ENCODE data around the gene LGALSL.

The LGALSL gene

DNA sequence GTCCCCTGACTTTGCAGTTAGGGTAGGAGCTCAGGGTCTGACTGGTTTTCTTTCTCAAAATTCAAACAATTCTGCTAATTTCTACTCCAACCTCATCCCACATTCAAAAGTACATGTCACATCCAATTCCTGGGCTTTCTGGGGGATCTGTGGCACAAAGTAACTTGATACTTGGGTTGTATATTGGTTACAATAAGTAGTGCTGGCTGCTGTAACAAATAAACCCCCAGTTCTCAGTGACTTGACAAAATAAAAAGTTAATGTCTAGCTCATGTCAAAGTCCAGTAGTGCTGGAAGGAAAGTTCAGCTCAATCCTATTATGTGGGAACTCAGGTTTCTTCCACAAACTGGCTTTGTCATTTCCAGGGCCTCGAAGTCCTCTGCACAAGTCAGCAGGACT, 23.1 kb downstream of the LGALSL start:
- FAIRE-seq (no peak), DNase-seq (ENCODE audit: insufficient read length, low spot score) (no peak)
- no peak for TF ChIP-seq POU2F2 (IDR thresholded peaks at IDR 0.05; ENCODE audit: low read depth, low read length)
- TF ChIP-seq TAF1 (IDR thresholded peaks at IDR 0.05; ENCODE audit: low read depth, low read length) = no peak
- no peak for TF ChIP-seq POLR2A (IDR thresholded peaks at IDR 0.05; ENCODE audit: low read depth, low read length)
- TF ChIP-seq SPI1 (IDR thresholded peaks at IDR 0.05; ENCODE audit: low read depth, low read length) = no peak
- no peak for TF ChIP-seq POLR2AphosphoS5 (IDR thresholded peaks at IDR 0.05; ENCODE audit: low read depth, low read length)
- TF ChIP-seq PAX5 (IDR thresholded peaks at IDR 0.05; ENCODE audit: insufficient read depth, low read length, severe bottlenecking) = no peak

DNA sequence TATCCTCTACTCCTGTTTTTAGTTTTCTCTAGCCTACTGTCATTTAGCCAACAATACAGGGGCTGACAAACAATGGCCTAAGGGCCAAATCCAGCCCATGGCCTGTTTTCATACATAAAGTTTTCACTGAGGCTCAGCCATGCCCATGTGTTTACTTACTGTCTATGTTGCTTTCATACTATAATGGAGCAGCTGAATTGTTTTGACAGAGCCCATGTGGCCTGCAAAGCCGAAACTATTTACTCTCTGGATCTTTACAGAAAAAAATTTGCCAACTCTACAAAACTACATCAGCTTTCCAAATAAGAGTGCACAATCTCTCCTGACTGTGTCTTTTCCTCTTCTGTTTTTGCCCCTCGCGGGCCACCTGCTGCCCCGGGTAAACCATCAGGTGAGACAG, 24.0 kb downstream of the LGALSL start:
- FAIRE-seq = no peak

DNA sequence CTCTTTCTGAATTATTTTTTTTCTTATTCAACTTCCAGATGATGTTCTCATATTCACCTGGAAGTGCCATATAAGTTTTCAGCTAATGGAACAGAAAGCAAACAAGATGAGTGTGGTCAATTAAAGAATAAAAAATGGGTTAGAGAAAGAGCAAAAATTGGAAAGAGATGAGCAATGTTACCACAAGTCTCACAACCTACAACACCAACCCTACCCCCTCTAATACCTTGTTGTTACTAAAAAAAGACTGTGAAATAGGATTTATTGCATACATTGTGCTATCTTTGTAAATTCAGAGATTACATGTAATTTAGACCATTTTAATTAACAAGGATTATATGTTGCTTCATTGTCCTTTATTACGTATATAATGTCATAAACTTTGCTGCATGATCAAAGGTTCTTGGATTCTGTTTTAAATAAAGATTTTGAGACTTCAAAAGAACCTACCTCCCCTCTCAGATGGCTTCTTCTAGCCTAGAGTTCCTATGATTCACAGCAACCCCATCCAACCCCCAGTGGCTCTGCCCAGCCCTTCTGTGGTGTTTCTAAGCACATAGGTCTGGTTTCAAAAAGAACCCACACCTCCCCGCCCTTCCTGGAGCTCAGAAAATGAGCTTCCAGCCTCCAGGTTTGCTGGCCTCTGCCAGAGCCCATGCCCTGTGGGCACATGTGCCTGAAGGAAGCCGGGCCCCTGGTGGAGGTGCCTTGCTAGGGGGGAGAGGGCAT, 24.7 kb downstream of the LGALSL start:
- DNase-seq (ENCODE audit: insufficient read length, low spot score) (no peak), FAIRE-seq (no peak)
- TF ChIP-seq POLR2A (IDR thresholded peaks at IDR 0.05; ENCODE audit: low read depth, low read length) (no peak), PAX5 (IDR thresholded peaks at IDR 0.05; ENCODE audit: insufficient read depth, low read length, severe bottlenecking) (no peak), SPI1 (IDR thresholded peaks at IDR 0.05; ENCODE audit: low read depth, low read length) (no peak), POU2F2 (IDR thresholded peaks at IDR 0.05; ENCODE audit: low read depth, low read length) (no peak), POLR2AphosphoS5 (IDR thresholded peaks at IDR 0.05; ENCODE audit: low read depth, low read length) (no peak), TAF1 (IDR thresholded peaks at IDR 0.05; ENCODE audit: low read depth, low read length) (no peak)

More for the DNA sequence above, 24.0 kb downstream of the LGALSL start:
- TF ChIP-seq SPI1 (IDR thresholded peaks at IDR 0.05; ENCODE audit: low read depth, low read length) = no peak
- TF ChIP-seq PAX5 (IDR thresholded peaks at IDR 0.05; ENCODE audit: insufficient read depth, low read length, severe bottlenecking) = no peak
- no peak for TF ChIP-seq POLR2A (IDR thresholded peaks at IDR 0.05; ENCODE audit: low read depth, low read length)
- no peak for TF ChIP-seq POLR2AphosphoS5 (IDR thresholded peaks at IDR 0.05; ENCODE audit: low read depth, low read length)
- no peak for TF ChIP-seq POU2F2 (IDR thresholded peaks at IDR 0.05; ENCODE audit: low read depth, low read length)
- TF ChIP-seq TAF1 (IDR thresholded peaks at IDR 0.05; ENCODE audit: low read depth, low read length) = no peak
- DNase-seq (ENCODE audit: insufficient read length, low spot score) = no peak

DNA sequence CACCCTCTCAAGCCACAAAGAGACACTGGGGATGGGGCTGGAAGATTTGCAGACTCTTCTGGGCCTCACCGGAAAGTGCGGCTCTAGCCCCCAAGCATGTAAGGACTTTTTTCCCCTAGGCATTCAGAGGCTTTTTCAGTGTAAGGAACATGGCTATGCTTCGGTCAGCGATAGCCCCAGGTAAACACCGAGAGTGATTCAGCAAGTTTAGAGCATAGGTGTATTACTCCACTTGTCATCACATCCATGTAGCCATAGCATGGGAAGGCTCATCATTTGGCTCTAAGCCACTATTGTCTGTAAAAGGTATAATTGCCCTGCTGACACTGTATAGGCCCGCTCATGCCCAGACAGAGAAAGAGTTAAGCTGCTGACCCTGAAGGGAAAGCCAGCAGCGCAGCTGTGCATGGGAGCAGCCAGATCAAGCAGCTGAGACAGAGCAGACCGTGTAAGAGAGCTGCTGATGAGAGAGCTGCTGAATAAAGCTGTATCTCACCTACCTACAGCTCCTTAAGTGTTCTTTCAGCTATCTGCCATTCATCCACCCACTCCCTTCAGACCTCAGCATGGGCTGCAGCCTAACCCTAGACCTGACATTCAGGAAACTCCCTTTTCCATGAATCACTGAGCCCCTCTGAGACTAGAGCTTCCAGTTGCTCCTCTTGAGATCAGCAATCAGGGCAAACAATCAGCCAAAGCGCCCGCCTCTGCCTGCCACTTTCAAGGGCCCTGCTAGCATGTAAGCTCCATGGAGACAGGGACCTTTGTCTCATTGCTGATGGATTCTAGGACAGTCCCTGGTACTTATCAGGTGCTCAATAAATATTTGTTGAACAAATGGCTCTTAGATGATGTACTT, 25.5 kb downstream of the LGALSL start:
- FAIRE-seq (no peak), DNase-seq (ENCODE audit: insufficient read length, low spot score) (no peak)
- TF ChIP-seq POU2F2 (IDR thresholded peaks at IDR 0.05; ENCODE audit: low read depth, low read length) = no peak

DNA sequence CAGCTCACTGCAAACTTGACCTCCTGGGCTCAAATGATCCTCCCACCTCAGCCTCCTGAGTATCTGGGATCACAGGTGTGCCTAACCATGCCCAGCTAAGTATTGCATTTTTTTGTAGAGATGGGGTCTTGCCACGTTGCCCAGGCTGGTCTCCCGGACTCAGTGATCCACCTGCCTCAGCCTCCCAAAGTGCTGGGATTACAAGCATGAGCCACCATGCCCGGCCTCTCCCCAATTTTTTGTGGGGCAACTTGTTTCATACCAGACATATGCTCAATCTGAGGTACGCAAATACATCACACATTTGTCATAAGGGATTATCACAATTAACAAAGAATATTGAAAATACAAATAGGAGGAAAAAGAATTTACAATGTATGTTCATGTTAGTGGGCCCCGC, 27.7 kb downstream of the LGALSL start:
- DNase-seq (ENCODE audit: insufficient read length, low spot score) (no peak), FAIRE-seq (no peak)
- TF ChIP-seq POU2F2 (IDR thresholded peaks at IDR 0.05; ENCODE audit: low read depth, low read length) (no peak), SPI1 (IDR thresholded peaks at IDR 0.05; ENCODE audit: low read depth, low read length) (no peak), PAX5 (IDR thresholded peaks at IDR 0.05; ENCODE audit: insufficient read depth, low read length, severe bottlenecking) (no peak), TAF1 (IDR thresholded peaks at IDR 0.05; ENCODE audit: low read depth, low read length) (no peak), POLR2AphosphoS5 (IDR thresholded peaks at IDR 0.05; ENCODE audit: low read depth, low read length) (no peak), POLR2A (IDR thresholded peaks at IDR 0.05; ENCODE audit: low read depth, low read length) (no peak)

DNA sequence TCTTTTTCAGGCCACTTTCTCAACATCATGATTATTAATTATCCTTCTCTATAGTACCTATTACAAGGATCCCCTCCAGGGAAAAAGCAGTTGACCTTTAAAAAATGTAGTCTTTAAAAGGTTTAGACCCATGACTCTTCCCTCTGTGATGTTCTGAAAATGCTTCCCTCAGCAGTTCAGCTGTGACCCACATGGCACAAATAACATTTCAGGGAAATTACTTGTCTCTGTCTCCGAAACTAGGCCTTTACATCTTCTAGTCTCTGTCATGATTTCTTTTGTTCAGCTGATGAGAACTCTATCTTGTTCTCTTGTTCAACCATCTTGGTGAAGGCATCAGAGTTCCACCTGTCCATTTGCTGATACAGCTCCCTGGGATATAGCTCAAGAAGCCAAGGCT, 28.3 kb downstream of the LGALSL start:
- DNase-seq (ENCODE audit: insufficient read length, low spot score) = no peak
- TF ChIP-seq POLR2AphosphoS5 (IDR thresholded peaks at IDR 0.05; ENCODE audit: low read depth, low read length) (no peak), POU2F2 (IDR thresholded peaks at IDR 0.05; ENCODE audit: low read depth, low read length) (no peak), TAF1 (IDR thresholded peaks at IDR 0.05; ENCODE audit: low read depth, low read length) (no peak), PAX5 (IDR thresholded peaks at IDR 0.05; ENCODE audit: insufficient read depth, low read length, severe bottlenecking) (no peak), SPI1 (IDR thresholded peaks at IDR 0.05; ENCODE audit: low read depth, low read length) (no peak), POLR2A (IDR thresholded peaks at IDR 0.05; ENCODE audit: low read depth, low read length) (no peak)
- FAIRE-seq = no peak

DNA sequence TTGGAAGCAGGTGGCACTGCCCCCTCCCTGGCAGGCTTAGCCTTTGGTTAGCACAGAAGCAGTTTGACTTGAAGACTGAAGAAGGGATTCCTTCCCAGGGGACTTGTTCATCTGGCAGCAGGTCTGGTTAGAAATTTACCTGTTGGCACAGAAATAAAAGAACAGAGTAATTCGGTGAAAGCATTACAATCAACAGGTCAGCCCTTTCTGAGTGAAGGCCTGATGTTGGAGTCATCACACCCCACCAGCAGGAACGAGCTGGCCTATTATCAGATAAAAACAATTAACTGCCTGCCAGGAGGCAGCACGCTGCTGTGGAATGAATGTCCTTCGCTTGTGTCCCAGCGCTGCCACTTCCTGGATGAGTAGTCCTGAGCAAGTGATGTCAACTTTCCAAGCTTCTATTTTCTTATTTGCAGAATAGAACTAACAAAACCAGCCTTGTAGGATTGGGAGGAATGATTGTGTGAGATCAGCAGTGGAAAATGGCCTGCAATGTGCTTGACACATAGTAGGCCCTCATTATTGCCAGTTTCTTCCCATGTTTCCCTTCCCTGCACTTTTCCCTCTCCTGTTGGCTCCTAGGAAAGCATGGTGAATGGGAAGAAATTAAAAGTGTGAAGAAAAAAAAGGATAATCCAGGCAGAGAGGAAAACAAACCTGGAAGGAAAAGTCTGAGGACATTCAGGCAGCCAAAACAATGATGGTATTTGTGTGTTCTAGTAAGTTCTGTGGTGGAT, 29.0 kb downstream of the LGALSL start:
- DNase-seq (ENCODE audit: insufficient read length, low spot score) (no peak), FAIRE-seq (no peak)
- TF ChIP-seq TAF1 (IDR thresholded peaks at IDR 0.05; ENCODE audit: low read depth, low read length) (no peak), POLR2AphosphoS5 (IDR thresholded peaks at IDR 0.05; ENCODE audit: low read depth, low read length) (no peak), SPI1 (IDR thresholded peaks at IDR 0.05; ENCODE audit: low read depth, low read length) (no peak), POLR2A (IDR thresholded peaks at IDR 0.05; ENCODE audit: low read depth, low read length) (no peak), POU2F2 (IDR thresholded peaks at IDR 0.05; ENCODE audit: low read depth, low read length) (no peak), PAX5 (IDR thresholded peaks at IDR 0.05; ENCODE audit: insufficient read depth, low read length, severe bottlenecking) (no peak)

DNA sequence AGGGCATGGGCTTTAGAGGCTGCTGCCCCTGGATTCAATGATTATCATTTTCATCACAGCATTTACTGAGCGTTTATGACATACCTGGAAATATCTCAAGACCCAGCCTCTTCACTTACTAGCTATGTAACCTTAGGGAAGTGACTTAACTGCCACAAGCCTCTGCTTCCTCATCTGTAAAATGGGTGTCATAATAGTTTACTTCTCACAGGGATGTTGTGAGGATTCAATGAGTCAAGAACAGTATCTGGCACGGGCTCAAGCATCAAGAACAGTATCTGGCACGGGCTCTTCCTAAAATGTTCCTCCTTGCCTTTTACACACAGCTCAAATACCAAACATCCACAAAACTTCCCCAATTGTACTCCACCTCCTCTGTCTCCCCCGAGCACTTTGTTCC, 31.4 kb downstream of the LGALSL start:
- TF ChIP-seq POU2F2 (IDR thresholded peaks at IDR 0.05; ENCODE audit: low read depth, low read length) (no peak), PAX5 (IDR thresholded peaks at IDR 0.05; ENCODE audit: insufficient read depth, low read length, severe bottlenecking) (no peak), TAF1 (IDR thresholded peaks at IDR 0.05; ENCODE audit: low read depth, low read length) (no peak), POLR2AphosphoS5 (IDR thresholded peaks at IDR 0.05; ENCODE audit: low read depth, low read length) (no peak), POLR2A (IDR thresholded peaks at IDR 0.05; ENCODE audit: low read depth, low read length) (no peak), SPI1 (IDR thresholded peaks at IDR 0.05; ENCODE audit: low read depth, low read length) (no peak)
- DNase-seq (ENCODE audit: insufficient read length, low spot score) = no peak
- no peak for FAIRE-seq

DNA sequence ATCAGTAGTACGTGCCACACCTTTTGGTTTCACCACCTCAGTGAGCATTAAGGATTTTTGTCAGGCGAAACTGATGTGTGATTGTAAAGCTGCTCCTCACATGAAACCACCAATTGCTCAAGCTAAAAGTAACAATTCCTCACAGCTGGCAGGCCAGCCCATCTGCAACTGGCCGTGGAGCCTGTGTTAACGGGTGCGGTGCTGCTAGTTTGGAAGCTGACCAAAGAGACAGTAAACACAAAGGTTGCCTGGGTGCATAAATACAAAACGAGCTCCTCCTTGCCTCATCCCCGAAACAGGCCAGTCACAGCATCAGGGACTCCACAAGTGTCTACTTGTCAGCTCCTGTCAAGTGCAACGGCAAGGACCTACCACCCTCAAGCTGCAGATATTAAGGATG, 32.0 kb downstream of the LGALSL start:
- no peak for TF ChIP-seq POLR2A (IDR thresholded peaks at IDR 0.05; ENCODE audit: low read depth, low read length)
- TF ChIP-seq PAX5 (IDR thresholded peaks at IDR 0.05; ENCODE audit: insufficient read depth, low read length, severe bottlenecking) = no peak
- no peak for TF ChIP-seq TAF1 (IDR thresholded peaks at IDR 0.05; ENCODE audit: low read depth, low read length)
- no peak for TF ChIP-seq SPI1 (IDR thresholded peaks at IDR 0.05; ENCODE audit: low read depth, low read length)
- no peak for FAIRE-seq
- DNase-seq (ENCODE audit: insufficient read length, low spot score) = no peak

Measured in GM12891 (cell line).